Tibial nerve (tissue), 4 donors: Measurements from ENCODE around the gene LPXN. TPM values are rescaled to one million over a fixed set of nuclear protein-coding genes. Genes with fewer than 3 reads are reported as not detected.

ENCODE experiments used
- DNase-seq, 2 donors: peaks; one replicate each; pipeline ENCODE4 v3.0.0-alpha.2; 2019; ENCODE audit warnings: low spot score in 2 of 2
- H3K27ac ChIP-seq, 4 donors: fragments of 200-600 bp; sonication (generic) in 3 of 4; one replicate each; pipeline ENCODE4 v1.5.1; 2017 to 2019; ENCODE audit warnings: mild to moderate bottlenecking in 1 of 4
- H3K27me3 ChIP-seq, 2 donors: fragments of 200-600 bp; sonication (generic) in 1 of 2; one replicate each; pipeline versions ENCODE4 v1.5.1 to v1.6.0; 2017 to 2019
- H3K36me3 ChIP-seq, 3 donors: fragments of 200-600 bp; sonication (generic); one replicate each; pipeline ENCODE4 v1.5.1; 2018 to 2019
- H3K4me1 ChIP-seq, 4 donors: fragments of 200-600 bp; sonication (generic) in 3 of 4; one replicate each; pipeline ENCODE4 v1.5.1; 2017 to 2019
- H3K4me3 ChIP-seq, 4 donors: fragments of 200-600 bp; sonication (generic) in 3 of 4; one replicate each; pipeline ENCODE4 v1.5.1; 2017 to 2019; ENCODE audit warnings: mild to moderate bottlenecking in 1 of 4, moderate library complexity in 1 of 4
- H3K9me3 ChIP-seq, 4 donors: fragments of 200-600 bp; sonication (generic) in 3 of 4; one replicate each; pipeline ENCODE4 v1.5.1; 2017 to 2019
- CTCF ChIP-seq, 5 experiments: fragments of 200-600 bp in 3 of 5; fragments of 450-650 bp in 2 of 5; sonication (generic) in 3 of 5; IDR thresholded peaks; one replicate each; pipeline ENCODE4 v1.5.1; 2016 to 2019; ENCODE audit warnings: antibody characterized with exemption in 5 of 5, mild to moderate bottlenecking in 3 of 5, moderate library complexity in 2 of 5
- EP300 ChIP-seq, 2 donors: sonication (generic); formaldehyde crosslinking; IDR thresholded peaks; one replicate each; pipeline ENCODE4 v1.6.1; 2017; ENCODE audit warnings: antibody characterized with exemption in 2 of 2, mild to moderate bottlenecking in 1 of 2
- POLR2A ChIP-seq, 2 donors: fragments of 450-650 bp; IDR thresholded peaks; one replicate each; pipeline ENCODE4 v1.6.1; 2017; ENCODE audit warnings: antibody characterized with exemption in 2 of 2, mild to moderate bottlenecking in 2 of 2, moderate library complexity in 2 of 2
- WGBS, 2 donors: methylation state at CpG; one replicate each; pipeline ENCODE4 v1.1.5; 2018; 5-methylcytosine and 5-hydroxymethylcytosine counted together
- total RNA-seq, 4 donors: library from RNA; depleted of rRNA; stranded (reverse); fragments of >200 nt; gene quantifications; one replicate each; pipeline ENCODE4 v1.1.0, GENCODE V29; 2016

The LPXN gene
- total RNA-seq, 4 donors from 2014 or later: 10.3 to 13.2 (median 11.9) TPM

- peak; percentile 86 to 96 for DNase-seq
- Histone ChIP-seq H3K36me3 (no peaks in the 10 kb centered on the region), H3K4me1 (peaks cover 0 to 72% (median 49%) of the 10 kb centered on the region in 4 donors), H3K9me3 (no peaks in the 10 kb centered on the region), H3K4me3 (peak overlapping the region; percentile 88 to 100 (median 98)), H3K27me3 (no peaks in the 10 kb centered on the region), H3K27ac (peak overlapping the region; percentile 99 to 100 (median 100))
- TF ChIP-seq EP300 (IDR thresholded peaks at IDR 0.05) (peak; percentile 58 to 98), POLR2A (IDR thresholded peaks at IDR 0.05) (peak; percentile 60 to 61), CTCF (IDR thresholded peaks at IDR 0.05) (peak; percentile 78 to 98 (median 84))
- WGBS, 2 donors: 0 to 1% methylated on average over 40 to 48 of the region's 78 CpGs
Measured at GRCh38 chr11:58579192-58580129, 3.8 kb upstream of the LPXN start.

- peak within 1 kb of the TSS; percentile 99 to 100 (median 100) for H3K27ac ChIP-seq
- peaks cover 0 to 72% (median 49%) of the 10 kb centered on the region in 4 donors for H3K4me1 ChIP-seq
- H3K9me3 ChIP-seq: no peaks in the 10 kb centered on the region
- DNase-seq: peak; percentile 97 to 98
- TF ChIP-seq EP300 (IDR thresholded peaks at IDR 0.05) (peak in 1 of 2 donors; percentile 91), POLR2A (IDR thresholded peaks at IDR 0.05) (peak; percentile 57 to 81), CTCF (IDR thresholded peaks at IDR 0.05) (peak in 2 of 5 experiments; percentile 37 to 46)
- H3K4me3 ChIP-seq: peak within 1 kb of the TSS; percentile 88 to 100 (median 98)
- no peaks in the 10 kb centered on the region for H3K36me3 ChIP-seq
- no peaks in the 10 kb centered on the region for H3K27me3 ChIP-seq
- WGBS, 2 donors: 0 to 2% methylated on average over 31 to 37 of the region's 51 CpGs
Measured at GRCh38 chr11:58578635-58579191, 3.1 kb upstream of the LPXN start, which contains the start of gene ZFP91. ZFP91 (plus strand) TSS chr11:58579063; CDS start chr11:58579282, 219 bp downstream.

- 0 to 1% methylated on average over 33 of the region's 33 CpGs for WGBS, 2 donors
- H3K27me3 ChIP-seq: no peaks in the 10 kb centered on the region
- peaks cover 0 to 72% (median 49%) of the 10 kb centered on the region in 4 donors for H3K4me1 ChIP-seq
- no peaks in the 10 kb centered on the region for H3K9me3 ChIP-seq
- H3K27ac ChIP-seq: peak overlapping the region; percentile 99 to 100 (median 100)
- no peaks in the 10 kb centered on the region for H3K36me3 ChIP-seq
- peak overlapping the region; percentile 80 to 100 (median 98) for H3K4me3 ChIP-seq
- peak; percentile 85 to 90 for DNase-seq
- no peak for TF ChIP-seq CTCF (IDR thresholded peaks at IDR 0.05)
- TF ChIP-seq EP300 (IDR thresholded peaks at IDR 0.05): peak; percentile 79 to 80
- TF ChIP-seq POLR2A (IDR thresholded peaks at IDR 0.05): no peak
Measured at GRCh38 chr11:58578136-58578634, 2.5 kb upstream of the LPXN start.

- peak overlapping the region; percentile 99 to 100 (median 100) for H3K27ac ChIP-seq
- peak in 1 of 2 donors; percentile 28 for DNase-seq
- H3K27me3 ChIP-seq: no peaks in the 10 kb centered on the region
- H3K36me3 ChIP-seq: no peaks in the 10 kb centered on the region
- TF ChIP-seq EP300 (IDR thresholded peaks at IDR 0.05) (no peak), POLR2A (IDR thresholded peaks at IDR 0.05) (peak; percentile 48 to 50)
- no peaks in the 10 kb centered on the region for H3K9me3 ChIP-seq
- H3K4me3 ChIP-seq: peak overlapping the region; percentile 80 to 100 (median 98)
- peaks cover 0 to 72% (median 47%) of the 10 kb centered on the region in 4 donors for H3K4me1 ChIP-seq
- 0% methylated on average over 21 of the region's 21 CpGs for WGBS, 2 donors
Measured at GRCh38 chr11:58577555-58578135, 2.0 kb upstream of the LPXN start.

GRCh38 chr11:58576887-58577471 is 1.3 kb upstream of the LPXN start:
- H3K9me3 ChIP-seq: no peaks in the 10 kb centered on the region
- H3K36me3 ChIP-seq: no peaks in the 10 kb centered on the region
- DNase-seq: no peak
- WGBS, 2 donors: 18 to 24% methylated on average over 4 of the region's 4 CpGs
- peak overlapping the region; percentile 99 to 100 (median 100) for H3K27ac ChIP-seq
- peak overlapping the region; percentile 80 to 100 (median 98) for H3K4me3 ChIP-seq
- H3K27me3 ChIP-seq: no peaks in the 10 kb centered on the region
- peaks cover 0 to 72% (median 46%) of the 10 kb centered on the region in 4 donors for H3K4me1 ChIP-seq
- peak; percentile 11 to 56 (median 27) for TF ChIP-seq CTCF (IDR thresholded peaks at IDR 0.05)
- TF ChIP-seq POLR2A (IDR thresholded peaks at IDR 0.05): no peak
- no peak for TF ChIP-seq EP300 (IDR thresholded peaks at IDR 0.05)
